Right lobe of liver (tissue), 4 donors: ENCODE data around the gene ITGAV.

Experiments used
- CTCF ChIP-seq, 4 donors: fragments of 200-600 bp in 3 of 4; fragments of 450-650 bp in 1 of 4; IDR thresholded peaks; one replicate each; pipeline versions ENCODE4 v1.5.1 to v1.8.0; 2016 to 2022; ENCODE audit warnings: antibody characterized with exemption in 4 of 4, mild to moderate bottlenecking in 2 of 4
- POLR2A ChIP-seq: fragments of 450-650 bp; IDR thresholded peaks from one replicate; pipeline ENCODE4 v1.6.1; 2017; ENCODE audit warnings: antibody characterized with exemption, mild to moderate bottlenecking
- donor health status: DM: no; HTN: no; CAD: no.
- donor health status: DM: no; HTN: no; CAD: no.
- donor health status: DM: no; HTN: yes; CAD: no.

- TF ChIP-seq POLR2A (no peak), CTCF (IDR thresholded peaks at IDR 0.05) (no peak)
Measured at GRCh38 chr2:186607660-186608324, 17.9 kb downstream of the ITGAV start.
